ENCODE data around the gene FPGT.

DNA sequence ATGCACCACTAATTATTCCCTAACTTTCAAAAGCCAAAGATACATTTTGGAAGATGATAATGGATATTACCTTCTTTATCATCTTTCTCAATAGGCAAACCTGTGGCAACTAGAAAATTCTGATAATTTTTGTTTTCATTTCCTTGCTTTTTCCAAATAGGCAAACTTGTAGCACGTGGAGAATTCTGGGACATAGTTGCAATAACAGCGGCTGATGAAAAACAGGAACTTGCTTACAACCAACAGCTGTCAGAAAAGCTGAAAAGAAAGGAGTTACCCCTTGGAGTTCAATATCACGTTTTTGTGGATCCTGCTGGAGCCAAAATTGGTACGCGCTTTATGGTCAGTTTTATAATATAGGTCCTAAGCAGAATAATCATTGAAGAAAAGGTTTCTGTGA lies 1.5 kb downstream of the FPGT start:
- TF ChIP-seq CTCF (IDR thresholded peaks at IDR 0.05) (no peak), EZH2 (IDR thresholded peaks at IDR 0.05; ENCODE audit: borderline replicate concordance, insufficient read depth, low read depth, low read length, poor library complexity, severe bottlenecking) (no peak)

Data from B cell (primary cell).